Right lung (tissue), 5 donors: ENCODE results near the gene AACS. TPM values are rescaled to one million over a fixed set of nuclear protein-coding genes. Genes with fewer than 3 reads are reported as not detected.
"Not testable (repeated sequence)": the region's sequence is repeated elsewhere in the genome, so short reads cannot be mapped to it uniquely, and the experiment has no call there.

ENCODE experiments used
- DNase-seq, 2 donors: peaks; one replicate each; pipeline ENCODE4 v3.0.0-alpha.2; 2013
- polyA plus RNA-seq, 5 donors: library from polyadenylated mRNA; unstranded; fragments of 120-200 nt; gene quantifications; one replicate each; pipeline versions ENCODE4 v1.2.1 to v1.2.3, GENCODE V29; 2013; ENCODE audit warnings: inconsistent platforms in 1 of 5, low replicate concordance in 1 of 5; ENCODE audit not compliant: insufficient read length in 5 of 5, insufficient read depth in 1 of 5

AACS gene
- polyA plus RNA-seq, 5 donors = 21.3 to 30.5 (median 24.6) TPM

GRCh38 chr12:125120566-125120965 is 55.3 kb downstream of the AACS start:
- DNase-seq = no peak

GRCh38 chr12:125121106-125121505 is 55.9 kb downstream of the AACS start:
- DNase-seq = no peak

- no peak for DNase-seq
Measured at GRCh38 chr12:125122668-125123067, 57.4 kb downstream of the AACS start.

- DNase-seq = no peak
Measured at GRCh38 chr12:125124320-125124966, 59.2 kb downstream of the AACS start.

- DNase-seq = no peak
Measured at GRCh38 chr12:125125271-125125670, 60.0 kb downstream of the AACS start.

- no peak for DNase-seq
Measured at GRCh38 chr12:125128439-125129178, 63.4 kb downstream of the AACS start.

- no peak for DNase-seq
Measured at GRCh38 chr12:125129179-125129571, 63.9 kb downstream of the AACS start.

- DNase-seq = no peak
Measured at GRCh38 chr12:125129591-125130255, 64.5 kb downstream of the AACS start.

GRCh38 chr12:125131958-125132357 is 66.7 kb downstream of the AACS start:
- DNase-seq = no peak

- no peak for DNase-seq
Measured at GRCh38 chr12:125132698-125133400, 67.6 kb downstream of the AACS start.

GRCh38 chr12:125133616-125134015 is 68.4 kb downstream of the AACS start:
- no peak for DNase-seq

- no peak for DNase-seq
Measured at GRCh38 chr12:125134576-125134975, 69.3 kb downstream of the AACS start.

- DNase-seq = no peak
Measured at GRCh38 chr12:125135906-125136305, 70.7 kb downstream of the AACS start.

GRCh38 chr12:125136702-125137101 is 71.5 kb downstream of the AACS start:
- no peak for DNase-seq

- no peak for DNase-seq
Measured at GRCh38 chr12:125137766-125138344, 72.6 kb downstream of the AACS start.

- DNase-seq = no peak
Measured at GRCh38 chr12:125140279-125141209, 75.3 kb downstream of the AACS start.

GRCh38 chr12:125141210-125141573 is 76.0 kb downstream of the AACS start:
- DNase-seq = not testable (repeated sequence)

- no peak for DNase-seq
Measured at GRCh38 chr12:125142601-125143000, 77.4 kb downstream of the AACS start.

GRCh38 chr12:125143491-125143890 is 78.3 kb downstream of the AACS start:
- DNase-seq = peak; percentile 11 to 16

GRCh38 chr12:125145196-125145595 is 80.0 kb downstream of the AACS start:
- DNase-seq = no peak

GRCh38 chr12:125148316-125148715 is 83.1 kb downstream of the AACS start:
- no peak for DNase-seq
